C4-2B (cell line): ENCODE measurements around the gene PTPRD.

ENCODE experiments used
- CTCF ChIP-seq: fragments of 450-650 bp; conservative IDR thresholded peaks from 2 replicates; pipeline ENCODE4 v1.5.1; 2017; ENCODE audit warnings: mild to moderate bottlenecking
- ZFX ChIP-seq: fragments of 450-650 bp; IDR thresholded peaks from 2 replicates; pipeline ENCODE4 v1.6.1; 2017

- no peak for TF ChIP-seq ZFX
- TF ChIP-seq CTCF = no peak
These were observed 1383.5 kb downstream of the PTPRD start for GRCh38 chr9:9229269-9229668.
